ENCODE measurements around the gene TMSB10.

The TMSB10 gene

GRCh38 chr2:84954329-84954728 lies 48.9 kb downstream of the TMSB10 start:
- in situ Hi-C loops (cut with HindIII; ENCODE audit: low sequenced_read_pairs): no loop called here
- no peak for DNase-seq (ENCODE audit: low read depth, low spot score)
- no peak overlapping the region for H3K4me3 ChIP-seq (ENCODE audit: low read depth, low read length)
- TF ChIP-seq CTCF (IDR thresholded peaks at IDR 0.05; ENCODE audit: low read depth, low read length): no peak

Measured in astrocyte of the spinal cord (primary cell).